Measurements from ENCODE around the gene PON2.
"Not testable (repeated sequence)": the region's sequence is repeated elsewhere in the genome, so short reads cannot be mapped to it uniquely, and the experiment has no call there.

The PON2 gene

DNA sequence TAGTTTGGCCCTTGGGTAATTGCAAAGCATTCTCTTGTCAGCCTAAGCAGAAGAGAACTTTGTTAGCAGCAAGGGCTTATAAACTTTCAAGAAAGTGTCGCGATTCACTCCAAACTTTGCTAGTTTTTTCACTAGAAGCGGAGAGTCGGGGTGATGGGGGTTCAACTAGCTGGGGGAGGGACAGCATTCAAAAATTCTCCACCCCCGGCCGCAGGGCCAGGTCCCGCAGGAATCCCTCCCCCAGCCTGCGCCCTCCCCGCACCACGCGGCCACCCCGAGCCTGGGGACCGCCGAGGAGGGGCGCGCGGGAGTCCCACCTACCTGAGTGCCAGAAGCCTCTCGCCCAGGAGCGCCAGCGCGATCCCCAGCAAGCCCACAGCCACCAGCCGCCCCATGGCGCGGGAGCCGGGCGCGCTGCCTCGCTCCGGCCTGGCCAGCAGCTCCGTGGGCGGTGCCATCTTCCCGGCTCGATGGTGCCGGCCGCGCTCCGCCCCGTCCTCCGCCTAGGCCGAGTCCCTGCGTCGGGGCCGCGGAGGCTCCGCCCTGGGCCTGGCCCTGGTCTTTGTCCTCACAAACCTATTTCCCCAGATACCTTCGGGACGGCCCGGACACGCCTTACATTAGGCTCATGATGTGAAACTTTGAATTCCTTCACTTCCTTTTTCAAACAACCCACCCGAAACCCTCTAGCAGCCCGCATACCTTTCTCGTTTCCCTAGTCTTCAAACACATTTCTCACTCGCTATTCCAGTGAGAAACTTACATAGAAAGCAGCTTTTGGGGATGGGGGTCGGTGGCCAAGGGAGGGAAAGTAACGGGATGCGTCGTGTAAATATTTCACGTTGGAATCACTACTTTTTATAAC, at the start of gene PON2:
Gene PON2 (minus strand): TSS at position 472 of the 865 bp plus-strand sequence. CDS start 77 bp downstream, at position 395.
- in situ Hi-C loops (cut with MboI; ENCODE audit: low pct_unique_long_range_greater_than_20kb, low sequenced_read_pairs), result no loop called here
- DNase-seq, result peak; percentile 86

- no peak for DNase-seq
- in situ Hi-C loops (cut with MboI; ENCODE audit: low pct_unique_long_range_greater_than_20kb, low sequenced_read_pairs), result no loop called here
Measured at GRCh38 chr7:95482424-95482823, 47.6 kb upstream of the PON2 start.

DNA sequence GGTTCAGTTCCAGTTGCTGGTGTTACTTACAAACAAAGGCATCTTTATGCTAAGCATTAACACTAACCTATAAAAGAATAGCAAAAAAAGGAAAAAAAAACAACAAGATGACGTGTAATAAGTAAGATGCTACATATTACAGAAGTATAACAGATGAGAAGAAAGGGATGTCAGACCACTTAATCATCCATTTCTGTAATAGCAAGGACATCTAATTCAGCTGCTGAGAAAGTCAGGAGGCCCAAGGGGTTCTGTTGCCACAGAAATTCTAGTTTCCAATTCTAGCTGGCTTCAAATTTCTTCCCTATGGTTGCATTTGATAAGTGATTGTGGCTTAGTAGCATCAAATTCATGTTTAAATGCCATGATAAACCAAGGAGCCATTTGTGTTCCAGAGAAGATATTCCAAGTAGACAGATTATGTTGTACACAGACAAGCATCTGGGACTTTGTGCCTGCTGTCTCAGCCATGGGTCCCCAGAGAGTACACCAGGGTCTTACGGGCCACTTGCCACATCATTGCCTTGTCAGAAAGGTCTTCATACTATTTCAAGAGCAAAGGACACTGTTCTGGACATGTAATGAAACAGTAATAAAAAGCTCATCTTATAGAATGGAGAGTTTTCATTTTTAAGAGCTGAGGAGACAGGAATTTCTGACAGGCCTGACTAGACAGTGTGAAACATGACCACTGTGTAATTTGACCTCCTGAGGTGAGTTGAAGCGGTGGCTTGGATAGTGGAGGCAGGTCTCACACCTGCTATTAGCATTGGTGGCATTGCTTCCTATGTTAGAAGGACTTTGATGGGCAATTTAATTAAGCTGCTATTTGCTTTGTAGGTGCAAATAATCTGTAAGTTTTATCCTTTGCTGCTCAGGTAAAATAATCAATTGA, 46.7 kb upstream of the PON2 start:
- in situ Hi-C loops (cut with MboI; ENCODE audit: low pct_unique_long_range_greater_than_20kb, low sequenced_read_pairs), result no loop called here
- DNase-seq, result no peak

DNA sequence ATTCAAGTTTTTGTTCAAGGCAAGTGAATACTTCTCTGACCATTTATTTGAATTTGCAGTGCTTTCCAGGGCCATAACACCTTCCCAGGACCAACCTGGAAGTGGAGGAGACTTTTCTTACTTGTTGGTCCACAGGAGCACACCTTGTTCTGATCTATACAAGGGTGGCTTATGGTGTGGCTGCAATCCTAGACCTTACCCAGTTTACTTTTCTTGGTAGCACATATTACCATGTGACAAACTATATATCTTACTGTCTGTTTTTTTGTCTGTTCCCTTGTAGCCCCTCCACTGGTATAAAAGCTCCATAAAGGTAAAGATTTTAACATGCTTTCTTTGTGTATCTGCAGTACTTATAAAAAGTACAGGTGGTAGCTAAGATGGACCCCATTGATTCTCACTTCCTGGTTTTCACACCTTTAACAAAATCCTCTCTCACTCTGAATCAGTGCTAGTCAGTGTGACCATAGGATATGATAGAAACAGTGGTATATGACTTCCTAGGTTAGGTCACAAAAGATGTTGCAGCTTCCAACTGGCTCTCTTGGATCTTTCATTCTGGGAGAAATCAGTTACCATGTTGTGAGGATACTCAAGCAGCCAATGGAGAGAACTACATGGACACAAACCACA, 45.3 kb upstream of the PON2 start:
- no peak for DNase-seq
- in situ Hi-C loops (cut with MboI; ENCODE audit: low pct_unique_long_range_greater_than_20kb, low sequenced_read_pairs), result no loop called here

GRCh38 chr7:95478272-95479037, 43.6 kb upstream of the PON2 start:
- in situ Hi-C loops (cut with MboI; ENCODE audit: low pct_unique_long_range_greater_than_20kb, low sequenced_read_pairs), result no loop called here
- no peak for DNase-seq

DNA sequence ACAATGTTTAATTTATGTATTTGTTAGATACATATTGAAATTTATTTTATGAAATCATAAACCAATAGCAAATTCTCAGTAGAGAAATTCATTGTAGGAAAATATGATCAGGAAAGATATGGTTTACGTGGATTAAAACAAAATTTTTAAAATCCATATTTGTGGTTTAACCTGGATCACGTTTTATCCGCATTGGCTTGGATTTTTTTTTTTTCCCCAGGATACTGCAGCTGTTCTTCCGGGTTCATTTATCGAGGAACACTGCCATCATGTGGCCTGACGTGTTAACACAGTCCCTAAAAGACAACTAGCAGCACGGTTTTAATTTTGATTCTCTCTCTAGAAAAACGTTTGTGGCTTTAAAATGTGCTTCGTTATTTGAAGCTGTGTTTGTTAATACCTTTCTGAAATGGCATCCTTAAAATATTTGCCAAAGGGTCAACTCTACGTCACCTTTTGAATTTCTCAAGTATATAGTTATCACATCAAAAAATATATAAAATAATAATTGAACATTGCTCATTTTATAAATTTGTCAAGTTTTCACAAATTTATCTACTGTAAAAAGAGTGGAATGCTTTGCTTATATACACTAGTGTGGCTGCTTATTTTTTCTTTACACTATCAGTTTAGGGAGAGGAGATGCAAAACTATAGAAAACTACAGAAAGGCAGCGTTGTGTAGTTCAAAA, 42.2 kb upstream of the PON2 start:
- DNase-seq, result peak; percentile 70
- in situ Hi-C loops (cut with MboI; ENCODE audit: low pct_unique_long_range_greater_than_20kb, low sequenced_read_pairs), result no loop called here

GRCh38 chr7:95476072-95476847, 41.4 kb upstream of the PON2 start:
- DNase-seq, result no peak
- in situ Hi-C loops (cut with MboI; ENCODE audit: low pct_unique_long_range_greater_than_20kb, low sequenced_read_pairs), result no loop called here

DNA sequence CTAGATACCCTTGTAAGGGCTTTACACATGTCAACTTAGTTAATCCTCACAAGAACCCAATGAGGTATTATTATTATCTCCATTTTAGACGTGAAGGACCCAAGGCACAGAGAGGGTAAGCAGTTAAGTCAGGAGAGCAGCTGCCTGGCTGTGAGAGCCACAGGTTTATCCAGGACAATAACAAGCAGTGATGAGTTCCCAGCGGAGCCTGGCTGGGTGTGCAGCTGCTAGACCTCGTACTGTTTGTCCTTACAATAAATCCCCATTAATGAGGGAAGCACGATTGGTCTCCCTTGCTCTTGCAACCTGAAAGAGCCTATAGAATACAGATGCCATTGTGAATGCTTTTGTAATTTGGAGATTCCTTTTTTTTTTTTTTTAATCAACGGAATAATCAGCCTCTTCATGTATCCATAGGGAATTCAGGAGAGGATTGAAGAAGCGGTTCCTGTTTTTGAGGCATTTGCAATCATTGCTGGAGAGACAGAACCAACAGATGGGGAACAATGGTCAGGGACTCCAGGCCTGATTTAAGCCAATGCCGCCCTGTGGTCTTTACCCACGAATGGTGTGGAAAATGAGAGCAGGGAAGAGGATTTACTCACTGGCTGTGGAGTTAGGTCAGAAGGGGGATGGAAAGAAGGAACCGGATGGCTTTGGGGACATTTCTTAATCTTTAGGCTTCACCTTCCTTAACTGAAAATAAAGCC, 38.6 kb upstream of the PON2 start:
- no peak for DNase-seq
- in situ Hi-C loops (cut with MboI; ENCODE audit: low pct_unique_long_range_greater_than_20kb, low sequenced_read_pairs), result no loop called here

- in situ Hi-C loops (cut with MboI; ENCODE audit: low pct_unique_long_range_greater_than_20kb, low sequenced_read_pairs), result no loop called here
Measured at GRCh38 chr7:95472581-95473161, 37.8 kb upstream of the PON2 start.

GRCh38 chr7:95471071-95471470, 36.2 kb upstream of the PON2 start:
- in situ Hi-C loops (cut with MboI; ENCODE audit: low pct_unique_long_range_greater_than_20kb, low sequenced_read_pairs), result no loop called here
- DNase-seq, result peak; percentile 4

More at GRCh38 chr7:95472581-95473161, 37.8 kb upstream of the PON2 start:
- peak; percentile 10 for DNase-seq

DNA sequence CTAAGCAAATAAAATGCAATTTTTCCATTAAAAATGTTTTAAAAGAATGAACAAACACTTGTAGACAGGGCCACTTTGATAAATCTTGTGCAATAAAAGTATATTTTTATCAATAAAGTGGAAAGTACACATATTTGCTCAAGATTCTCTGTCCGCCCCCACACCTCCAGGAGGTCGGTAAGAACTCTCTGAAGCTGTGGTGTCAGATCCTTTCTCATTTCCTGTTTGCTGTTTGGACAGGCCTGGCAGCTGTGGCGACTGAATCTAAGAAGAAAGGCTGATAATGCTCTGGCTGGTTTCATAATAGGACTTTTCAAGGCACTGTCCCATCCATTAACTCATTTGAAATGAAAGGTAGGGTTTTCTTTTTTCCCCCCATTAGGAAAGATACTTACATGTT, 35.6 kb upstream of the PON2 start:
- in situ Hi-C loops (cut with MboI; ENCODE audit: low pct_unique_long_range_greater_than_20kb, low sequenced_read_pairs), result no loop called here
- peak; percentile 61 for DNase-seq

GRCh38 chr7:95469848-95470247, 35.0 kb upstream of the PON2 start:
- DNase-seq, result peak; percentile 8
- in situ Hi-C loops (cut with MboI; ENCODE audit: low pct_unique_long_range_greater_than_20kb, low sequenced_read_pairs), result no loop called here

GRCh38 chr7:95469187-95469586, 34.4 kb upstream of the PON2 start:
- in situ Hi-C loops (cut with MboI; ENCODE audit: low pct_unique_long_range_greater_than_20kb, low sequenced_read_pairs), result no loop called here
- DNase-seq, result no peak

DNA sequence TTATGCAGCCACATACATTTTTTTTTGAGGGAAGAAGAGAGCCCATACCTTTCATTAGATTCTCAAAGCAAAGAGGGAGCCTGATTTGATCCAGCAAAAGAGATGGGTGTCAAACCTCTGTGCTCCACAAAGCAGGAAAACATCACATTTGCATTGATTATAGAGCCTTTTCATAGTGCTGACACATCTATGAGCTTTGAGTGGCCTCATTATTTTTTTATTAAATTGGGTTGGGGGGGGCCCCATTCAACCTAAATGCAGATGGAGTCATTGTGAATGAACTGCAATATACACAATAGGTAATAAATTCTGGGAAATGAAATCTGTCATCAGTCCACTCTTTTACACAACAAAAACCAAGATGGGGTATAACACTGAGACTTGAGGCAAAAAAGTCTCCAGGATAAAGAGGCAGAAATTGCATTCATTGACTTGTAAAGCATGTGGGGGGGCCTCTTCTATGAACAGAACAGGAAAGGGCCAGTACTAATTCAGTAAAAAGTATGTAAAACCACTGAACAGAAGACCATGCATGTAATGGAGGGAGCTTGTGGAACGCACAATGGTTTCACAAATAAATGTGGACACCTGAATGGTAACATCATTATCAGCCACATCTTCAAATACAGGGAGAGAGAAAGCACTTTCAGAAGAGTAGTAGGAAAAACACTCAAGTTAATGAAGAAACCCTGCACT, 33.2 kb upstream of the PON2 start:
- DNase-seq, result no peak
- in situ Hi-C loops (cut with MboI; ENCODE audit: low pct_unique_long_range_greater_than_20kb, low sequenced_read_pairs), result no loop called here

- in situ Hi-C loops (cut with MboI; ENCODE audit: low pct_unique_long_range_greater_than_20kb, low sequenced_read_pairs), result not testable (repeated sequence)
Measured at GRCh38 chr7:95460653-95461052, 25.8 kb upstream of the PON2 start.

GRCh38 chr7:95457947-95458346, 23.1 kb upstream of the PON2 start:
- no peak for DNase-seq
- in situ Hi-C loops (cut with MboI; ENCODE audit: low pct_unique_long_range_greater_than_20kb, low sequenced_read_pairs), result no loop called here

More at GRCh38 chr7:95460653-95461052, 25.8 kb upstream of the PON2 start:
- not testable (repeated sequence) for DNase-seq
